OCI-M1 (cell line): Measurements from ENCODE around the gene CYP3A7.
"Not testable (repeated sequence)": the region's sequence is repeated elsewhere in the genome, so short reads cannot be mapped to it uniquely, and the experiment has no call there.

Experiments used
- DNase-seq: peaks from one replicate; lab custom pipeline; 2025; lab: John Stamatoyannopoulos, UW

CYP3A7 gene

GRCh38 chr7:99741441-99741795, 6.4 kb upstream of the CYP3A7 start:
- DNase-seq, result no peak

GRCh38 chr7:99740573-99741440, 5.8 kb upstream of the CYP3A7 start:
- DNase-seq, result peak; percentile 49

- DNase-seq, result no peak
Observed at GRCh38 chr7:99739699-99740572, 4.9 kb upstream of the CYP3A7 start.

- no peak for DNase-seq
Observed at GRCh38 chr7:99737726-99738125, 2.7 kb upstream of the CYP3A7 start.

GRCh38 chr7:99736667-99737066, 1.7 kb upstream of the CYP3A7 start:
- DNase-seq, result not testable (repeated sequence)

GRCh38 chr7:99733448-99733847, 1.5 kb downstream of the CYP3A7 start:
- peak; percentile 67 for DNase-seq

- DNase-seq, result no peak
Observed at GRCh38 chr7:99733003-99733402, 2.0 kb downstream of the CYP3A7 start.

- DNase-seq, result no peak
Observed at GRCh38 chr7:99731638-99732374, 3.2 kb downstream of the CYP3A7 start.

- no peak for DNase-seq
Observed at GRCh38 chr7:99730992-99731391, 4.0 kb downstream of the CYP3A7 start.

GRCh38 chr7:99730238-99730810, 4.7 kb downstream of the CYP3A7 start:
- DNase-seq, result peak; percentile 56

GRCh38 chr7:99729486-99730237, 5.3 kb downstream of the CYP3A7 start:
- peak; percentile 53 for DNase-seq

- no peak for DNase-seq
Observed at GRCh38 chr7:99728615-99729014, 6.4 kb downstream of the CYP3A7 start.

GRCh38 chr7:99723201-99723600, 11.8 kb downstream of the CYP3A7 start:
- DNase-seq, result peak; percentile 36

- no peak for DNase-seq
Observed at GRCh38 chr7:99720800-99721595, 14.0 kb downstream of the CYP3A7 start.

GRCh38 chr7:99719996-99720769, 14.8 kb downstream of the CYP3A7 start:
- DNase-seq, result no peak

GRCh38 chr7:99713995-99714570, 20.9 kb downstream of the CYP3A7 start:
- DNase-seq, result peak; percentile 51

GRCh38 chr7:99709838-99710578, 25.0 kb downstream of the CYP3A7 start:
- DNase-seq, result no peak

- no peak for DNase-seq
Observed at GRCh38 chr7:99709260-99709659, 25.7 kb downstream of the CYP3A7 start.
